ENCODE data around the gene BANK1.
A peak's percentile ranks its signal among the peaks of the same experiment; 100 is the strongest.

Gene BANK1

DNA sequence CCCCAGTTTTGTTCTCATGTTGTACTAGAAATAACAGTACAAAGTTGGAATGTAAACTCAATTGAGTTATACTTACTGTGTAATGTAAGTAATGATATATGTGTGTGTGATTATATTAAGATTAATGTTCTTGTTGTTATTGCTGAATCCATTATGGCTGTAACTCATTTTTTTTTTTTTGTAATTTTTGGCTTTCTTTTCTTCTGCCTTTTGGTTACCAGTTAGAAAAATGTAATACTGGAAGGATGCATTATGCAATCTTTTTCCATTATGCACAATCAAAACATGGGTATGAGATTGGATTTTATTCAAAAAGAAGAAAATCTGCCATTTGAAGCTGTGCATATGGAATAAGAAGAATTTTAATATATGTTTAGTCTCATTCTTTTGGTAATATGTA, 34.0 kb downstream of the BANK1 start:
- DNase-seq = no peak

DNA sequence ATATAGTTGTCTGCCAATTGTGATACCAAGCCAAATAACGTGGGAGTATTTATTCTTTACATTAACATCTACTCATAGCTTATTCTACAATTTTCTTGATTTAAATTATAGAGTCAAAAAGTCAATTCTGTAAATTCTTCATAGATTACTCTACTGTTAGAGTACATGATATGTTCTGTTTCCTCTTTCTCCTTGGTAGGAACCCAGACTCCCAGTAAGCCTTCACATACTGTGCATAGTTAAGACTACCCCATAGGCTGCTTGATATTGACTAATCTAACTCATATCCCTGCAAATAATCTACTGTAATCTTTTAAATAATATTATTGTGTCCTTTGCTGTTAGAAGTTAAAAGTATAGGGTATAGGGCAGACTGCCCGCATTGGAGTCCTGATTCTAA, 35.4 kb downstream of the BANK1 start:
- DNase-seq = no peak

DNA sequence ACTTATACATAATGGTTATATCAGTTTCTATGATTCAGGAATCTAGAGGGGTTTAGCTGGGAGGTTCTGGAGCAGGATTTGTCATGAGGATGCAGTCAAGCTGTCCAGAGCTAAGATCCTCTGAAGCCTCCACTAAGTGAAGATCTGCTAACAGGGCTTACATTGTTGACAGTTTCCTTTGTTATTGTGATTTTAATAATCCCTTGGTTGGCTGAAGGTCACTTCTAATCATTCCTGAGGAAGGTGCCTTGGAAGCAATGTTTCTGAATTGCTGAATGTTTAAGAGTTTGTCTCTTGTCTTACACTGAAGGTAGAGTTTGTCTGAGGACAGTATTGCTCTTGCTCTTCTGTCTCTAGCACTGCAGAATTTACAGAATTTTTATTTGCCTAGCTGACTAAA, 41.3 kb downstream of the BANK1 start:
- DNase-seq = no peak

DNA sequence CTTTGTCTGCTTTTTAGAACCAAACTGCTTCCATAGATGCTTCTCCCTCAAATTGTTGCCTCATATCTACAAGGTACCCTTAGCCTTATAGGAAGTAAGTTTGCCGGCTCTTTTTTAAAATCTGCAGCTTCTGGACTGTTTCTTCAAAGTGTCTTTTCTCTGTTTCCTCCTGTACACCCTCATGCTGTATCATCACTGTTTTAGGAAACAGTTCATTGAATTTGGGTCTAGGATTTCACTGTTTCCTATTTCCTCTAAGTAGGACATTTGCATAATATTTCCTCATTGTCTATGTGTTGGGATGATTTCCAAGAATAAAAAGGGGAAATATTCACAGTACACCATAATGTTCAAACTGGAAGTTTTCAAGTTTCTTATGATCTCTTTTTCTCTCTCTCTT, 43.0 kb downstream of the BANK1 start:
- no peak for DNase-seq

DNA sequence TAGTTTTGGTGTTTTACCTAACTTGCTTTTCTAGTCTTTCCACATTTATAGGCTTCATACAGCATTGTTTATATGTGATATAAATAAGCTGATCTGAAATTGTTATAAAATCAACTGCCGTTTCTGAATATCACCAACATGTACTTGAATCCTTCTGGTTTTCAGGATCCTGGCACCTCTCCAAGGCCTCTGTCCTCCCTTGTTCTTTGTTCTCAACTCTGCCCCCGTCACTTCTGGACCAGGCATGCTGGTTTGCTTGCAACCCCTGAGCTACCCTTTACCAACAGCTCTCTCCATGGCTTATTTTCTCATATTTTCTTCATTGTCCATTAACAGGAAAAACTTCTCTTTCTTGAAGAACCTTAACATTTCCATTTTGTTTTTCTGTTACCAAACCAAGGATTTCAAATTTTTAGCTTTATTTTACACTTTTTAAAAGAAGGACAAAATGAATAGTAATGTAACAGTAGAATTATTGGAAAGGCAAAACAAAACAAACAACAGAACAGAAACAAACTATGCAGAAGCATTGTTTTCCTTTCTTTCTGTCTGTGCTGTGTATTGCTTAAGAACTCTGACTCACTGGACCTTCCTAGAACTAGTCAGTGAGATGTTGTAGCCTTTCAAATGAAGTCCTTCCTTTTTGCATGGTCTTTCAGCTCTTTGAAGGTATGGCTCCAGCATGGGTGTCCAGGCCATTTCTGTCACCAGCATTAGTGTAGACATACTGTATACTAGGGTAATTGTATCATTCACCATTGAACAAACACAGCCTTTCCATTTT, 44.8 kb downstream of the BANK1 start:
- no peak for DNase-seq

DNA sequence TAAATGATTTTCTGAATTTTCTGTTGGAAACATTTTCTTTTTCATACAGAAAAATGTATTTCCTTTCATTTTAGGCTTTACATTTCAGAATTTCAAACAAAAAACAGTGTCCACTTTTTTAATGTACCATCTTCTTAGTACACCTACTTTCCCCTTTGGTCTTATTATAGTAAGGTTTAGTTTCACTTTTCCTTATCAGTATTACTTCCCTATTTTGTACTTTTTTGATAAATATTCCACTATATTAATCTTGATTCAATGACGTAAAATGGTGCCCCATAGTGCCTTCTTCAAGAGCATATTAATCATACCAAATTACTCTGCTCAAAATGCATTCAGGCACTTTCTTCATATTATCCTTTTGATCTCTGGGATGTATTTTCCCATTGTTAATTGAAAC, 52.5 kb downstream of the BANK1 start:
- DNase-seq = no peak

DNA sequence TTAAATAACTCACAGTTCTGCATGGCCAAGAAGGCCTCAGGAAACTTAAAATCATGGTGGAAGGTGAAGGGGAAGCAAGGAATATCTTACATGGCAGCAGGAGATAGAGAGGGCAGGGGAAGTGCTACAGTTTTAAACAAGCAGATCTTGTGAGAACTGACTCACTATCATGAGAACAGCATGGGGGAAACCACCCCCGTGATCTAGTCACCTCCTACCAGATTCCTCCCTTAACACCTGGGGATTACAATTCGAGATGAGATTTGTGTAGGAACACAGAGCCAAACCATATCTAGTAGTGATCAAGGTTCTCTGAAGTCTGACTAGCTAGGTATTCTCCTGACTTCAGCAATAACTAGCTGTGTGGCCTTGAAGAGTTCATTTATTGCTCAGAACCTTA, 56.0 kb downstream of the BANK1 start:
- DNase-seq = no peak

DNA sequence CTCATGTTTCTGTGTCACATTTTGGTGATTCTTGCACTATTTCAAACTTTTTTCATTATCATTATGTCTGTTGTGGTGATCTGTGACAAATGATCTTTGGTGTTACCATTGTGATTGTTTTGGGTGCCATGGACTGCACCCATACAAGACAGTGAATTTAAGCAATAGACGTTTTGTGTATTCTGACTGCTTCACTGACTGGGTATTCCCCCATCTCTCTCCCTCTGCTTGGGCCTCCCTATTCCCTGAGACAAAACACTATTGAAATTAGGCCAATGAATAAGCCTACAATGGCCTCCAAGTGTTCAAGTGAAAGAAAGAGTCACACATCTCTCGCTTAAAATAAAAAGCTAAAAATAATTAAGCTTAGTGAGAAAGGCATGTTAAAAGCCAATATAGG, 60.2 kb downstream of the BANK1 start:
- DNase-seq = no peak

DNA sequence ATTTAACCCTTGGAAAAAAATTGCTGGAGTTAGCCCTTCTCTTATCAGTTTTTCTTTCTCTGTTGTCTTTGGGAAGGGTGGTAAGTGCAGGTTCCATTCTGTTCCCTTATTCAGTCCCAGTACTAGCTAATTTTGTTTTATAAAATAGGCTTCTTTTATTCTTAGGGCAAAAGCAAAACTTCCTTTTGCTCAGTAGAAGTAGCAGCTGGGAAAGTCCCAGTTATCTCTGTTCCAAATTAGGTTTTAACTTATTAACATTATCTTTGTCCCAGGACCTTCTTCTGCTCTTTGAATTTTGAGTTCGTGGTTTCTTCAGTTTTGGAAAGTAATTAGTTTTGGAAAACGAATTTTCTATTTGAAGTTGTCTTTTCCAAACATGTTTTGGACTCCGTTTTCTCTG, 61.1 kb downstream of the BANK1 start:
- no peak for DNase-seq

DNA sequence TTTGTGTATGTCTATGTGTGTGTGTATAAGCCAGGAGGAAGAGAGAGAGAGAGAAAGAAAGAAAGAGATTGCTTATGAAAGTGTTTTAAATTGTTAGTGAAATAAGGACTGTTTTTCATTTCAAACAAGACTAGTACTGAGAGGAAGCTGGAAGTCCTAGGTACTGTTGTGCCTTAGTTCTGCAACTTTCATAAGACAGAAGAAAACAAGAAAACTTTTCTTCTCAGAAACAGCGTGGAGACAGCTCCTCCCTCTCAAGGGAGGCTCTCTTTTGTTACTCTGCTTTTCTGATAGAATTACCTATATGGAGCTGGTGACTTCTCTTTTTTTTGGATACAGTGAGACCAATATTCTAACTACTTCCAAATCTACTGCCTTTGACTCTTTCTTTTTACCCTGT, 62.5 kb downstream of the BANK1 start:
- DNase-seq = no peak

DNA sequence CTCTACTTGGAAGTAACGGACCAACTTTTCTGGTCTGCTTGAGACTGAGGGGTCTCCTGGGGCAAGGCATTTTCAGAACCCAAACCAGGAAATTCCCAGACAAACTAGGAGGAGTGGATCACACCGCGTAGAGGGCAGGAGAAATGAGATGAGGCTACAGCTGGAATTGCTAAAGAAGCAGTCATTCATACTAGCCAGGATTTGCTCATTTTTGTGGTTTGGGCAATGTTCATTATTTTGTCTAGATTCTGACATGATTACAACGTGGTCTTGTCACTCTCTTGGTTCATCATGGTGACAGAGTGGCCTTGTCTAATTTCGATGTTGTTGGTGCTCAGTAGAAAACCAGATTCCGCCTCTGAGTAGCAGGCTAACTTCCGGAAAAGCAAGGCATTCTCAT, 63.2 kb downstream of the BANK1 start:
- no peak for DNase-seq

DNA sequence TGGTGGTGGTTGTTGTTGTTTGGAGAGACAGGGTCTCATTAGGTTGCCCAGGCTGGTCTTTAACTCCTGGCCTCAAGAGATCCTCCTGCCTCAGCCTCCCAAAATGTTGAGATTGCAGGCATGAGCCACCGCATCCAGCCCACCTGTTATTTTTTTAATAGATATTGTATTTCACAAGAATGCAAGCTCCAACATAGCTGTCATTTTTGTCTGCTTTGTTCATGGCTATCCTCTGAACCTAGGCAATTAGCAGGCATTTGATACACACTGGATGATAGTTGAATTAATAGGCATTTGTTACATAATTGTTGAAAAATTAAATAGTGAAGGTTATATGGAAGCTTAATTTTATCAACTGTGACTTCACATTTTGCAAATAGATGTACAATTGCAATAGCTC, 64.7 kb downstream of the BANK1 start:
- DNase-seq = no peak

DNA sequence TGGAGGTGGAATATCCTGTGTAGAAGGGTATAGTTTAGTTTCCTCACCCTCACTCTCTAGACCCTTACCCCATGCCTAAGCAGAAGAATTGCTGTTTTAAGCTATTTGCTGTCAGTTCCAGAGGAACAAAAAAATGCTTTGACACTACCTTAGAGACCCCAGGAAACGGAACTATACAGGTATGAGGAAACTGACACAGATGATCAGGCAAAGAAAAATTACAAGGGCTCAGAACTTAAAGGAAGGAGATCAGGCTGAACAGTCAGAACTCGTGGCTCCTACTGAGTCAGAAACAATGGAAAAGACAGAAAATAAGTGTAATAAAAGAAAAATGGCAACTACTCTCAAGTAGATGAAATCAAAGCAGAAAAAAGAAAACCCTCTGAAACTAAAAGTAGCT, 65.6 kb downstream of the BANK1 start:
- no peak for DNase-seq

DNA sequence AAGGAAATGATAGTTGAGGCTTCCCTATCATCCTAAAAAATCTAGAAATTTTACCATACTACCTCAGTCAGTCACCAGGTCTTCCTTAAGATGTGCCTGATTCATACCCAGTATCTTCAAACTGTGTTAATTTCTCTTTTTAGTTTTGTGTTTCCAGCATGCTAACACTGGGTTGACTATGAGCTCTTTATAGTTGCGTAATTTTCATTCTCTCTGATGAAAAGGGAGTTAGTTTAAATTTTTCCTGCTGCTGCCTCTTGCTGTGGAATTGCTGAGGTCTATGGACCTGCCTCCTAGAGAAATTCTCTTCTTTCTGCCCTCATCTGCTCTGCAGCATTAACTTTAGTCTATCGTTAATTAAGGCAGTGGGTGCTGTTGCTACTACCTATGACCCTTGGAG, 66.6 kb downstream of the BANK1 start:
- DNase-seq = no peak

DNA sequence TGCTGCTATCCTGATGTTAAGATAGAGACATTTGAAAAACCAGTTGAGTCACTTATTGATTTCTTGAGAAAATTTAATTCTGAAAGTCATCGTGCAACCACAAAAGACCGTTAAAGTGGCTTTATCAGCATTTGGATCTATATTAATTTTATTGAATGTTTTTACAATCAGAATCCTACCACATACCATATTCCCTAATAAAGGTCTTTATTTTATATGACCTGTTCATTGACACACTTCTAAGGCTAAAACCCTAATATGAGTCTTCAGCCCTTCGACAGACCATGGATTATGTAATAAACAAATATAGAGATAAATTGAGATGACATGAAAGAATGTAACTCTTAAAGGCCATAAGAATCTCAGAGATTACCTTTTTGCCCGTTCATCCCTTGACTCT, 68.1 kb downstream of the BANK1 start:
- no peak for DNase-seq

DNA sequence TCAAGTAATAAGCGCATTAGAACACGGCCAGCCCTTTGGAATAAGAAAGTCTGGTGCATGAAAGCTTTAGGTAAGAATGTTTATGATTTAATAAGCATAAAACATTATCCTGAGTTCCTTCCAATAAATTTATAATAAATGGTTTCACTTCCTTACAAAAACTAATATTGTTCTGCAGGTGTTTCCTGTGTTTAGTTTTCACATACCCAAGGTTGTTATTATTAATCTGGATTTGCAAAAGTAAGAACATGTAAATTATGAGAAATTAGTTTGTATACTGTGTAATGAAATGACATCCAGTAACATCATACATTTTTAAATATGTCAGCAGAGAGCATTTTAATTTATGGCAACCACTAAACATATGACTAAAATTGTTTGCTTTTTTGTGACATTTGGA, 72.1 kb downstream of the BANK1 start:
- no peak for DNase-seq

DNA sequence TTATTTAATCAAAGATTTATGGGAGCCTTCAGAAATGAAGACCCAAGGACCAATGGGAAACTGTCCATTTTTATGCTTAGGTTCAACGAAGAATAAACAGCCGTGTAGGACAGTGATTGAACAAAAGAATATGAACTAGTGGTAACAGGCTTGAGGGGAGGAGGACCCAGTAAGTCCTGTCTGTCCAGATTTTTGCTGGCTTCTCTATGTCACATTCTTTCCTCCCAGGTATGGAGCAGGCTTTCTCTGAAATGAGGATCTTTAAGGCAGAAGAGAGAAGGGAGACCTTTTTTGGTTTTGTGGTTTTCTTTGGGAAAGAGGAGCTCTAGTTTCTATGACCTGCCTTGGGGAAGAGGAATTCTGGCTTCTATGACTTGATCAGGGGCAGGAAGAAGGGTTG, 74.1 kb downstream of the BANK1 start:
- DNase-seq = no peak

DNA sequence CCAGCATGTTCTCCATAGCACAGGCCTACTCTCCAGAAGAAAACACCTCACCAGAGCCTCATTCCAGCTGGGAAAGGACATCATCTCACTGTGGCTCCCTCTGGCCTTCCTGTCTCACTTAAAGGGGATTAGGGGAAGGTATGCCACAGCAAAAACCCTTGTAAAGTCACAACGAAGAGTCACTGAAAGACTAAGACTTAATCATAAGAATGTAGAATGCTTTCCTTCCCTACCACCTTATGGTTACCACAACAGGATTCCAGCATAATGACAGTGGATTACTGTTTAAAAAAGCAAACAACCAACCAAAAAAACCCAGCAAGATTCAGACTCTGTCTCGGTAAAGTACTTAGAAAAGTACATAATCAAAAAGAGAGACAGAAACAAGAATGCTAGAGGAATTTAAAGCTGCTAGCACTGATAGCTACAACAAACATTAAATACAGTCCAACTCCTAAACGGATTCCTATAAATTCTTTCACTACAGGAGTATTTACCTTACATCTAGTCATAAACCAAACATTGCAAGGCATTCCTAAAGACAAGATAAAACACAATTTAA, 75.1 kb downstream of the BANK1 start:
- no peak for DNase-seq

DNA sequence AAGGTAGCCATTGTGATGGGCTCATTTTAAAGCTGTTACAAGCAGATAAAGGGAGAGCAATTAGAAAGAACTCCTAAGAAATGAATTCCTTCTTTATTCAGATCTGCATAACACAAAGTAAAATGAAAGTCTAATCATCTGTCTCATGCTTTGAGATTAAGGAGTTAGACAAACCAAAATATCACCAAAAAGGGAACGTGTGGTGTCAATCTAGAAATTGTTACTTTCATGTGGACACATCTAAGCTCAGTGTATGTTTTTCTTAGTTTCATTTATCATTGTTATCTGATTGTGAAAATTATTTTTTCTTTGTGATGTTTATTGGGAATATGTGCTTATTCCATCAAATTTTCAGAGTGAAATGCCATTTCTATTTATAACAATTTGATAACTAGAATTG, 80.3 kb downstream of the BANK1 start:
- no peak for DNase-seq

DNA sequence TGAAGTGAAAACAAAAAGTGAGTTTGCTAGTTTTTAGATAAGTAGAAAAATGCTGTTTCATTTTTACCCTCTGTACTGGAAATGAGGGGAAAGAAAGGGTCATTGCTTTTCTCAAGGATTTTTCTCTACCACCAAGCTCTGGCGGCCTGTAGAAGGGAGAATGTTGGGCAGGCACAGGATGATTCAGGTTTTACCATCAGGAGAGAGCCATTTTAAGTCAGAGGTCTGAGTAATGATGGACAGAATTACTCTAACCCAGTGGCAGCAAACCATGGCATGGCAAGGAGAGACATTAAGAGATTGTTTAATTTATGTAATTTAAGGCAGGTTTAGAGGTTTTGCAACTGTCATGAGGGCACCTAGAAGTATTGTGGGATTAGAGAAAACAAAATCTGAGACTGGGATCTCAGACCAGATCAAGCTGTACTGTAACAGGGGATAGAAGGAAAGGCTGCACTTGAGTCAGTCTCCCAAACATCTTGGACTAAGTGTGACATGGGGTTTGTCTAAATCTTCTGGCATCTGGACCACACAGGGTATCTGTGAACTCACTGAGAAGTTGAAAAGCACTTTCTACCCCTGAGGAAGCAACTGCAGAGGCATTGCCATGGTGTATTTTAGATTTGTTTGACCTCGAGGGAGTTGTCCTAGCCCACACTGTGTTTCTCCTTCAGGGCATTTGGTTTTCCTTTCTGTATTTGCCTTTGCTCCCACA, 81.6 kb downstream of the BANK1 start:
- no peak for DNase-seq

DNA sequence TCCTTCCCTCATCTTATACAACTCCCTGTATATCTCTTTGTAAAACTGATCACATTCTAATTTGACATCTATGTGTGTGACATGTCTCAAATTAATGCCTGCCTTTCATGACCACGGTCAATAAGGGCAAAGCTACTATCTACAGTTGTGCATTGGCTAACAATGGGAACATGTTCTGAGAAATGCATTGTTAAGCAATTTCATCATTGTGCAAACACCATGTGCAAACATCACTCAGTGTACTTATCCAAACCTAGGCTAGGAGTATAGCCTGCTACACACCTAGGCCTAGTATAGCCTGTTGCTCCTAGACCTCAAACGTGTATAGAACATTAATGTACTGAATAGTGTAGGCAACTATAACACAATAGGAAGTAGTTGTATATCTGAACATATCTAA, 95.0 kb downstream of the BANK1 start:
- DNase-seq = no peak

DNA sequence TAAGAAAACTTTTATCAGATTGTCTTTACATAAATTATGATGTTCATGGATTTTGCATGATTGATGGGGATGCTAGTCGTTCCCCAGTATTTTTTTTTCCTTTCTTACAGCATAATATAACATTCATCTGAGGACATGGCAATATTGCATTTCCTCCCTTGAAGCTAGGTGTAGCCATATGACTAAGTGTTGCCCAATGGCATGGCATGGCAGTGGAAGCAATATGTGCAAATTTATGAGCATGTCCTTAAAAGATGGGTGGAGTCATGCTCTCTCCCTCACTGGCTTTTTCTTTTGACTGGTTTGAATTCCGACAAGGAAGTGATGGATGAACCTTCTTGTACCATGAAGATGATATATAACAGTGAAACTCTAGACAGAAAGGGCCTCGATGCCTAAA, 96.3 kb downstream of the BANK1 start:
- DNase-seq = no peak

DNA sequence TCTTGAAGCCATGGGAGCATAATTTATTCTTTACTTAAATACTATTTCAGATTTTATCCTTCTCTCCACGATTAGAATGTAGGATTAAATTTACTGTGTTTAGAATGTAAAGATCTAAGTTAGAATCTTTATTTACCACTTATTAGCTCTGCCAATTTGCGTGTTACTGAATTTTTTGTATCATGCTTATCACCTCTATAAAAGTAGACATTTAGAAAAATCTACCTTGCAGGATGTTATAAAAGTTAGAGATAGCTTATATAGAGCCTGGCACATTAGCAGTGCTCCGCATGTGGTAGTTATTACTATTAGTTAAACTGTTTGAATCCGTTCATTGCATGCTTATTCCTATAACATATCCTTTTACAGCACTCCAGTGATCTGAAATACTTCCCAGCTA, 97.9 kb downstream of the BANK1 start:
- no peak for DNase-seq

DNA sequence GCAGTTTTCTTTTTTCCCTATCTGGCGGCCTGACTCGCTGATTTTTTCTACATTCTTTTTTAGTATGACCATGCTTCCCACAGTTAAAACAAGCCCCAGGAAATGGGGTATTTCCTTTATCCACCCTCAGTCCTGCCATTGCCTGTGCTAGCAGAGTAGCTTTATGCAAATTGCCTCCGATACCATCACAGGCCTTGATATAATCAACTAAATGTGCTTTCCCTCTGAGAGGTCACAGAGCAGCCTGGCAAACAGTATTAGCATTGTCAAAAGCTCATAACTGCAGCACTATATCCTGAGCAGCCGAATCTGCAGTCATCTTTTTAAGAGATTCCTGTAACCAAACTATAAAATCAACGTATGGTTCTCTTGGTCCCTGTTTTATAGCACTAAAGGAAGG, 115.0 kb downstream of the BANK1 start:
- DNase-seq = peak; percentile 27
